Esophagus (tissue), 2 donors: ENCODE measurements around the gene LAMB2. TPM values are rescaled to one million over a fixed set of nuclear protein-coding genes. Genes with fewer than 3 reads are reported as not detected.

Source experiments
- H3K27ac ChIP-seq, 2 donors: one replicate each; pipeline ENCODE4 v1.5.1; 2013; ENCODE audit warnings: low read depth in 2 of 2, mild to moderate bottlenecking in 2 of 2, inconsistent platforms in 1 of 2, low read length in 1 of 2, moderate library complexity in 1 of 2
- H3K27me3 ChIP-seq, 2 donors: one replicate each; pipeline ENCODE4 v1.6.1; 2013; ENCODE audit warnings: low read length in 2 of 2, control low read depth in 1 of 2, mild to moderate bottlenecking in 1 of 2; ENCODE audit not compliant: insufficient read depth in 2 of 2, control insufficient read depth in 1 of 2
- H3K36me3 ChIP-seq, 2 donors: one replicate each; pipeline ENCODE4 v1.6.1; 2013; ENCODE audit warnings: low read length in 1 of 2; ENCODE audit not compliant: control insufficient read depth in 2 of 2, insufficient read depth in 2 of 2
- H3K4me1 ChIP-seq, 2 donors: one replicate each; pipeline ENCODE4 v1.6.1; 2013; ENCODE audit warnings: low read length in 1 of 2; ENCODE audit not compliant: control insufficient read depth in 2 of 2, insufficient read depth in 2 of 2
- H3K4me3 ChIP-seq, 2 donors: one replicate each; pipeline ENCODE4 v1.5.1; 2013; ENCODE audit warnings: low read length in 2 of 2, mild to moderate bottlenecking in 2 of 2, low read depth in 1 of 2, moderate library complexity in 1 of 2
- H3K9me3 ChIP-seq, 2 donors: one replicate each; pipeline ENCODE4 v1.6.1; 2013; ENCODE audit warnings: mild to moderate bottlenecking in 2 of 2, low read depth in 1 of 2, low read length in 1 of 2, moderate library complexity in 1 of 2; ENCODE audit not compliant: control insufficient read depth in 2 of 2, insufficient read depth in 1 of 2
- WGBS, 2 donors: extraction: QIAGEN DNeasy Blood & Tissue Kit; methylation state at CpG; one replicate each; pipeline ENCODE4 v1.1.7; 2013; 5-methylcytosine and 5-hydroxymethylcytosine counted together
- polyA plus RNA-seq, 2 donors: library from polyadenylated mRNA; stranded (reverse); fragments of 200-250 nt; gene quantifications; one replicate each; pipeline ENCODE4 v1.2.3, GENCODE V29; 2013
- donor health status: healthy with polysubstance abuse.
- donor health status: Bipolar disorder and iron deficiency.

The LAMB2 gene
- polyA plus RNA-seq, 2 donors = 123 to 219 TPM

DNA sequence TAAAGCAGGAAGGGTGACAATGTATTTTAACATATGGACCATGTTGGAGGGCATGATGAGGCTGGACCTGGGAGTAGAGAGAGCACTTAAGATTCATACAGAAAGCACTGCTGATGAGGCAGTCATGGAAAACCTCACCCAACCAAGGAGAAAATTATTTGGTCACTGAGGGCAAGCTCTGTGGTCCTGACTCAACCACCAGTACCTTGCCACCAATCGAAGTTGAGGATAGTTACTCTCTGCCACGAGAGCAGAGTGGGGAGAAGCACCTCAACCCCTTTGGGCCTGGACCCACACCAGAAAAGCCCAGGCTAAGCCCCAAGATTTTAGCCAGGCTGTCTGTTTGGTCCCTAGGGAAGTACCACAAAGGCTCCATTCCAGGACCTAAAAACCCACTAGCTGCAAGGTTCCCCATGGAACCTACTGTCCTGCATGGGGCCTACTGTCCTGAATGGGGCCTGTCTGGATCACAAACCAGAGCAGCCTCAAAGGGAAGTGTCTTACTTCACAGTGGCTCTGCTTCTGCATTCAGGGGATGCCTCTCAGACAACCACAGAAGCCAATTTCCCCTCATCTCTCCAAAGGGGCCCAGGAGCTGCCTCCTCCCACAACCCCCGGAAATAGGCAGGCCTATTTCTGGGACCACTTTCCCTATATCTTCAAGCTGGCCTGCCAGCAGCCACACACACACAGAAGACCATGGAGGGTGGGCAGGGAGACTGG lies 29.1 kb upstream of the LAMB2 start:
- H3K36me3 ChIP-seq = peaks cover 12 to 18% of the 10 kb centered on the region in 2 donors
- WGBS, 2 donors = 73 to 76% methylated on average over 3 of the region's 3 CpGs

GRCh38 chr3:49161197-49161596 lies 28.3 kb upstream of the LAMB2 start:
- WGBS, 2 donors = 95 to 96% methylated on average over 2 of the region's 2 CpGs
- Histone ChIP-seq H3K4me3 (no peak overlapping the region), H3K4me1 (peaks cover 5 to 6% of the 10 kb centered on the region in 2 donors)

More for the DNA sequence above, 29.1 kb upstream of the LAMB2 start:
- H3K27ac ChIP-seq = no peak overlapping the region
- H3K9me3 ChIP-seq = no peaks in the 10 kb centered on the region
- H3K27me3 ChIP-seq = no peaks in the 10 kb centered on the region
- no peak overlapping the region for H3K4me3 ChIP-seq
- H3K4me1 ChIP-seq = peaks cover 6 to 9% of the 10 kb centered on the region in 2 donors

GRCh38 chr3:49158792-49159191 lies 25.9 kb upstream of the LAMB2 start:
- Histone ChIP-seq H3K27ac (no peak overlapping the region), H3K36me3 (peaks cover 8 to 14% of the 10 kb centered on the region in 2 donors), H3K4me3 (no peak overlapping the region), H3K27me3 (no peaks in the 10 kb centered on the region), H3K4me1 (no peaks in the 10 kb centered on the region), H3K9me3 (no peaks in the 10 kb centered on the region)
- 65 to 70% methylated on average over 2 of the region's 2 CpGs for WGBS, 2 donors

More at GRCh38 chr3:49161197-49161596, 28.3 kb upstream of the LAMB2 start:
- Histone ChIP-seq H3K9me3 (no peaks in the 10 kb centered on the region), H3K36me3 (peaks cover 12 to 18% of the 10 kb centered on the region in 2 donors), H3K27ac (no peak overlapping the region), H3K27me3 (no peaks in the 10 kb centered on the region)

DNA sequence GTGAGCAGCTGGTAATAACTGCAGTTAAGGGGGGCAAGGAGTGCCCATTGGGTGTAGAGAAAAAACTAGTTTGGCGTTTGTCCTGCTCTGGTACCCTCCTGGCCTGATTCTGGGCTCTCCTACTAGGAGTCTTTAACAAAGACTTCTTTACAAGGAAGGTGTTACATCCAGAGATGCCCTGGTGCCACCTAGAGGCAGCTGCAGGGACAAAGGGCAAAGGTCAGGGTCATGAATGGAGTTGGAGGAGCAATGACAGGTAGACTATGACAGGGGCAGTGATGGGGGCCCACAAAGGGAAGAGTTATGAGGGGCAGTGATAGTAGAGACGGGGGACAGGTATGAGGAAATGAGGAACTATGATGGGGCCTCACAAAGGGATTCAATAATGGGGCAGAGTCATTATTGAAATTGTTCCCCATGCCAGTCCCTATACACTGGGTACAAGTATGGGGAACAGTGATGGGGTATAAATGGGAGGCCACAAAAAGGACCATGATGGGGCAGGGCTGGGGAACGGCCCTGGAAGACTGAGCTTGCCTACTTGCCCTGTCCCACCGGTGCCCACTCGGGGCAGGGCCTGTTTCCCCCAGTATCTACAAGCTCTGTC lies 25.4 kb upstream of the LAMB2 start:
- Histone ChIP-seq H3K27ac (no peak overlapping the region), H3K4me3 (no peak overlapping the region)
- WGBS, 2 donors = 65 to 70% methylated on average over 5 of the region's 5 CpGs

DNA sequence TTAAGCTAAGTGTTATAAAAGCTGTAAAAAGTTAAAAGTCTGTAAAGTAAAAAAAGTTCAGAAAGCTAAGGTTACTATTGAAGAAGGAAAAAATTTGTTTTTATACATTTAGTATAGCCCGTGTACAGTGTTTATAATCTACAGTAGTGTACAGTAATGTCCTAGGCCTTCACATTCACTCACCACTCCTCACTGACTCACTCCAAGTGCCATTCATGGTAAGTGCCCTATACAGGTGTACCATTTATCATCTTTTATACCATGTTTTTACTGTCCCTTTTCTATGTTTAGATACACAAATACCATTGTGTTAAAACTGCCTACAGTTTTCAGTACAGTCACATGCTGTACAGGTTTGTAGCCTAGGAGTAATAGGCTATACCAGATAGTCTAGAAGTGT lies 24.4 kb upstream of the LAMB2 start:
- Histone ChIP-seq H3K4me1 (peaks cover 0 to 3% of the 10 kb centered on the region in 2 donors), H3K36me3 (peaks cover 0 to 2% of the 10 kb centered on the region in 2 donors), H3K4me3 (no peak overlapping the region), H3K9me3 (no peaks in the 10 kb centered on the region), H3K27me3 (no peaks in the 10 kb centered on the region), H3K27ac (no peak overlapping the region)
- 48 to 57% methylated on average over 1 of the region's 1 CpG for WGBS, 2 donors

More for the DNA sequence above, 25.4 kb upstream of the LAMB2 start:
- H3K9me3 ChIP-seq = no peaks in the 10 kb centered on the region
- H3K4me1 ChIP-seq = peaks cover 0 to under 1% of the 10 kb centered on the region in 2 donors
- no peaks in the 10 kb centered on the region for H3K27me3 ChIP-seq
- H3K36me3 ChIP-seq = peaks cover 3 to 8% of the 10 kb centered on the region in 2 donors

DNA sequence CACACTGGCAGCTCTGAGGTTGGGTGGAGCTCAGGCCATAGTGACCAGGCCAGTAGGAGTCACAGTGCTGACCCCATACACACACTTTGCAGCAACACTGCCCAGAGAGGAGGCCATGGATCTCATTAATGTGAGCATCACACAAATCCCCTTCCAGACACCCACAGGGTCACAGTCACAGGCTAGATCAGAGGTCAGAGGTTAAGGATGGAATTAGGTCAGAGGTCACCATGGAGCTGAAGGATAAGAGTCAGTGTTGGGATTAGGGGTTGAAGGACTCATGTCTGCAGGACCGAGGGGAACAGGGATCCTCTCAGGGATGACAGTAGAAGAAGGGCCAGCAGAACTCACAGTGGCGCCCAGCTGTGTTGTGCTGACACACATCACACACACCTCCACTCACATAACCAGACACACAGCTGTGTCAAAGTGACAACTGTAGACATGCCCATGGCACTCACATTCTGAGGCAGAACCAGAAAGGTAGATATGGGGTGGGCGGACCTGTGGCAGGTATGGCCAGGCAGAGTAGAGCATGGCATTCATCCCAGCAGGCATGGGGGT lies 20.6 kb upstream of the LAMB2 start:
- peaks cover 0 to 9% of the 10 kb centered on the region in 2 donors for H3K4me1 ChIP-seq
- H3K4me3 ChIP-seq = no peak overlapping the region
- 81 to 84% methylated on average over 3 of the region's 3 CpGs for WGBS, 2 donors
- H3K27me3 ChIP-seq = no peaks in the 10 kb centered on the region
- no peak overlapping the region for H3K27ac ChIP-seq
- no peaks in the 10 kb centered on the region for H3K9me3 ChIP-seq
- peaks cover 0 to 2% of the 10 kb centered on the region in 2 donors for H3K36me3 ChIP-seq

DNA sequence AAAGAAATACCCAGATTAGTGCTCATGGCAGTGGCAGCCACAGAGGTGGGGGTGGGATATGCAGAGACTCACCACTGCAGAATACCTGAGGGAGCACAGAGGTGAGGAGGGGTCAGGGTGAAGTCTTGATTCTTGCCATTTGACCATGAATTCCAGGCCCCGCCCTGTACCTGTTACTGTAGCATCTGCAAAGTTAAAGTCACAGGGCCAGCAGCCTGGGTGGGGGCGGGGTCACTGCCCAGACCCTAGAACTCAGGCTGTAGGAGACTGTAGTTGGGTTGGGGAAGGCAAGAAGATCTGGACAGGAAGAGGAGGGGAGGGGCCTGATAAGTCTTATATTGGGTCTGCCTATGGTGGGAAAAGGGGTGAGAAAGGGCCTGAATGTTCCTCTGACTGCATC lies 18.8 kb upstream of the LAMB2 start:
- Histone ChIP-seq H3K9me3 (no peaks in the 10 kb centered on the region), H3K36me3 (no peaks in the 10 kb centered on the region), H3K27ac (no peak overlapping the region), H3K27me3 (no peaks in the 10 kb centered on the region), H3K4me3 (no peak overlapping the region), H3K4me1 (peaks cover 0 to 9% of the 10 kb centered on the region in 2 donors)
- WGBS, 2 donors = 83 to 90% methylated on average over 2 of the region's 2 CpGs

- WGBS, 2 donors = 73 to 76% methylated on average over 5 of the region's 5 CpGs
- Histone ChIP-seq H3K27me3 (no peaks in the 10 kb centered on the region), H3K27ac (no peak overlapping the region), H3K9me3 (no peaks in the 10 kb centered on the region), H3K4me1 (peaks cover 0 to 8% of the 10 kb centered on the region in 2 donors), H3K36me3 (no peaks in the 10 kb centered on the region), H3K4me3 (no peak overlapping the region)
Observed at GRCh38 chr3:49148159-49148558, 15.3 kb upstream of the LAMB2 start.

DNA sequence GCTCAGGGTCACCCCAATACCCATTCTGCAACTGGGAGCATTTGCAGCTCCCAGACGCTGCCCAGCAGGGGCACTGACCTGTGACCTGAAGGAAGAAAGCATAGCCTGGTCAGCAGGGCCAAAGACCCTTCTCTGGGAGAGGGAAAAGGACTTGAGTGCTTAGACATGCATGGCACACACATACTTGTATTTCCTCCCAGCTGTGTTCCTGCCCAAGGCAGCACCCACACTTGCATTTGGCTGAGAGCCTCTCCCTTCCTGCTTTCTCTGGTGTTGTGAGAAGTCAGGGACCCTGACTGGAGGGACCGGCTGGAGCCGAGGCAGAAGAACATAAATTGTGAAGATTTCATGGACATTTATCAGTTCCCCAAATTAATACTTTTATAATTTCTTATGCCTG lies 7.2 kb upstream of the LAMB2 start:
- Histone ChIP-seq H3K4me3 (no peak overlapping the region), H3K27me3 (no peaks in the 10 kb centered on the region), H3K36me3 (no peaks in the 10 kb centered on the region), H3K9me3 (no peaks in the 10 kb centered on the region), H3K27ac (no peak overlapping the region), H3K4me1 (peaks cover 0 to 8% of the 10 kb centered on the region in 2 donors)
- WGBS, 2 donors = 73 to 75% methylated on average over 3 of the region's 3 CpGs
